ENCODE data around the gene MUCL3. TPM values are rescaled to one million over a fixed set of nuclear protein-coding genes. Genes with fewer than 3 reads are reported as not detected.

MUCL3 gene
- total and polyA plus RNA-seq, 10 of the 15 experiments (the other 5 are each of a cell fraction or from before 2014, with no cell fraction given) = 0.03 to 1.4 (median 0.61) TPM

DNA sequence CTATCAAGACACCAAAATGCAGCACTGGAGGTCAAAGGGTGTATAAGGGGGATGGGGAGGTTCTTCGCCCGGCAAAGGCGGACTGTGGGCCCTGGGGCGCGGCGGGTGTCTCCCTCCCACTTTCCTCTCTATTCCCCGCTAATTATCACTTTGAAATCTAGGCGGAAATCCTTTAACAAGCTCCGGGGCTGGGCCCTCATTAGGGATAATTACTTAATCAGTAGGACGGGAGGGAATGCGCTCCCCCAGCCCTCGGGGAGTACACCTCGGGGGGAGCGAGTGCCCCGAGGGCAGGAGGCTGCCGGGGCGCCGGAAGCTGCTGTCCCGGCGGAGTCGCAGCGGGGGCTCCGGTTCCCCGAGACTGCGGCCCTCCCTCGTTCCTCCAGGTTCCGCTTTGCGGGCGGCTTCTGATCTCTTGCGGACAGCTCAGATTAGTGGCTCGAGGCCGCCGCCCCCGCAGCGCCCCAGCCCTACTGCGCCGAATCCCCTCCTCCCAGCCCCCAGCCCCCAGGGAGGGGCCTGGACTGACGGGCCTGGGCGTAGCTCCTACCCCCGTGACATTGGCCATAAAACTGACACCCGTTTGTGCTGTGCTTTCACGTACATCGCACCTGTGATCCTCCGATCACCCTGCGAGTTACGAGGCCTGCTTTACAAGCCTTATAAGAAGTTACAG is 14.7 kb downstream of the MUCL3 start:
- H3K4me3 ChIP-seq = peak overlapping the region; percentile 54; the same call in 1 of the 2 replicates
- SMC1A ChIA-PET (ENCODE audit: uncharacterized antibody, unreplicated experiment) = interaction anchor here (1.1 to 1.4 kb wide), 2 partner anchors 40 to 106 kb away, joined by 3 to 6 read pairs; no protein-coding TSS in a partner anchor
- RAD21 ChIA-PET (ENCODE audit: unreplicated experiment) = interaction anchor here (0.6 to 1.4 kb wide), 8 partner anchors 27 to 844 kb away, joined by 3 to 4 read pairs (median 3); no protein-coding TSS in a partner anchor
- POLR2A ChIA-PET = interaction anchor here (0.6 to 1.0 kb wide), 7 partner anchors 9 to 1301 kb away, joined by 3 to 6 read pairs (median 3); partner anchors contain the start of gene VARS2
- intact Hi-C loops (cut with micrococcal nuclease; ENCODE audit: unreplicated experiment) (no loop called here), in situ Hi-C loops (cut with MboI) (no loop called here)
- WGBS (ENCODE audit: insufficient coverage, insufficient replicate concordance, low lambda C conversion rate, missing lambda C conversion rate) = under 1% methylated on average over 46 of the region's 46 CpGs
- no peaks in the 10 kb centered on the region for H4K20me1 ChIP-seq (ENCODE audit: control insufficient read depth, insufficient read depth)
- H3K27me3 ChIP-seq (replicated peaks in 1 of 2; ENCODE audit: control insufficient read depth in 2 of 2, insufficient read depth in 2 of 2, low read length in 1 of 2) = no peaks in the 10 kb centered on the region; a peak in 1 of 4 replicates
- no TSS peak for BruUV-seq (replicated peaks)
- no peaks in the 10 kb centered on the region for H3K36me3 ChIP-seq (ENCODE audit: control insufficient read depth in 2 of 2, insufficient read depth in 2 of 2, low read length in 1 of 2)
- peak; percentile 15 for DNase-seq (ENCODE audit: low read depth, low spot score)
- peak overlapping the region; percentile 91 for H3K4me2 ChIP-seq (ENCODE audit: control insufficient read depth, insufficient read depth)
- no peak for FAIRE-seq
- H3K9ac ChIP-seq (ENCODE audit: control insufficient read depth, insufficient read depth, low read length) = peak overlapping the region; percentile 68
- peaks cover 21% of the 10 kb centered on the region for H3K4me1 ChIP-seq (ENCODE audit: control insufficient read depth, insufficient read depth, low read length)
- CTCF ChIA-PET = interaction anchor here (0.7 to 2.8 kb wide), 8 partner anchors 37 to 866 kb away, joined by 3 to 9 read pairs (median 3); partner anchors contain the start of gene VARS2
- peak; percentile 94 for ATAC-seq
- H2AFZ ChIP-seq (ENCODE audit: control insufficient read depth, low read depth, low read length) = peak overlapping the region; percentile 90
- no peak overlapping the region for H3K27ac ChIP-seq (ENCODE audit: control insufficient read depth, insufficient read depth)
- H3K79me2 ChIP-seq (ENCODE audit: control insufficient read depth, insufficient read depth, low read length) = no peaks in the 10 kb centered on the region
- H3K9me3 ChIP-seq (replicated peaks; ENCODE audit: control insufficient read depth, insufficient read depth, low read length) = peaks cover 2% of the 10 kb centered on the region; the same call in 2 of the 3 replicates
- TF ChIP-seq LARP7 (IDR thresholded peaks at IDR 0.05) = no peak; the same call in 1 of the 2 replicates
- no peak for TF ChIP-seq KAT2A (conservative IDR thresholded peaks at IDR 0.05; ENCODE audit: control insufficient read depth, low read depth, low read length)
- TF ChIP-seq TARDBP (IDR thresholded peaks at IDR 0.05; ENCODE audit: borderline replicate concordance) = no peak
- TF ChIP-seq SPI1 (IDR thresholded peaks at IDR 0.05; ENCODE audit: borderline replicate concordance, insufficient read depth, low read depth, low read length) = peak; percentile 30; the same call in 1 of the 2 replicates
- no peak; the same call in 1 of the 2 replicates for TF ChIP-seq BACH1 (IDR thresholded peaks at IDR 0.05; ENCODE audit: borderline replicate concordance)
- TF ChIP-seq SRF (IDR thresholded peaks at IDR 0.05; ENCODE audit: low read depth in 2 of 2, low read length in 2 of 2) = peak in 1 of 2 experiments; percentile 80; a peak in 2 of 4 replicates
- TF ChIP-seq, protein P1, sequence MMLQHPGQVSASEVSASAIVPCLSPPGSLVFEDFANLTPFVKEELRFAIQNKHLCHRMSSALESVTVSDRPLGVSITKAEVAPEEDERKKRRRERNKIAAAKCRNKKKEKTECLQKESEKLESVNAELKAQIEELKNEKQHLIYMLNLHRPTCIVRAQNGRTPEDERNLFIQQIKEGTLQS (IDR thresholded peaks at IDR 0.05; ENCODE audit: borderline replicate concordance, extremely low read depth, low read depth, low read length) = no peak
- peak; percentile 58; the same call in 1 of the 2 replicates for TF ChIP-seq CREB1 (IDR thresholded peaks at IDR 0.05; ENCODE audit: low read depth)
- no peak for TF ChIP-seq NFYA (IDR thresholded peaks at IDR 0.05; ENCODE audit: borderline replicate concordance, low read depth, low read length)
- TF ChIP-seq RCOR1 (conservative IDR thresholded peaks at IDR 0.05; ENCODE audit: low read depth, low read length) = no peak
- TF ChIP-seq SP1 (IDR thresholded peaks at IDR 0.05; ENCODE audit: low read depth, low read length) = peak; percentile 39
- TF ChIP-seq NR2F1 (conservative IDR thresholded peaks at IDR 0.05) = peak; percentile 59
- peak; percentile 37 for TF ChIP-seq SIX5 (IDR thresholded peaks at IDR 0.05; ENCODE audit: low read depth, low read length, severe bottlenecking)
- no peak for TF ChIP-seq SMC3 (IDR thresholded peaks at IDR 0.05; ENCODE audit: borderline replicate concordance, low read length)
- TF ChIP-seq BRCA1 (IDR thresholded peaks at IDR 0.05; ENCODE audit: low read depth, low read length) = no peak
- peak; percentile 57; the same call in 1 of the 2 replicates for TF ChIP-seq HCFC1 (IDR thresholded peaks at IDR 0.05; ENCODE audit: low read length)
- no peak for TF ChIP-seq HDGF (IDR thresholded peaks at IDR 0.05)
- TF ChIP-seq, protein P2, sequence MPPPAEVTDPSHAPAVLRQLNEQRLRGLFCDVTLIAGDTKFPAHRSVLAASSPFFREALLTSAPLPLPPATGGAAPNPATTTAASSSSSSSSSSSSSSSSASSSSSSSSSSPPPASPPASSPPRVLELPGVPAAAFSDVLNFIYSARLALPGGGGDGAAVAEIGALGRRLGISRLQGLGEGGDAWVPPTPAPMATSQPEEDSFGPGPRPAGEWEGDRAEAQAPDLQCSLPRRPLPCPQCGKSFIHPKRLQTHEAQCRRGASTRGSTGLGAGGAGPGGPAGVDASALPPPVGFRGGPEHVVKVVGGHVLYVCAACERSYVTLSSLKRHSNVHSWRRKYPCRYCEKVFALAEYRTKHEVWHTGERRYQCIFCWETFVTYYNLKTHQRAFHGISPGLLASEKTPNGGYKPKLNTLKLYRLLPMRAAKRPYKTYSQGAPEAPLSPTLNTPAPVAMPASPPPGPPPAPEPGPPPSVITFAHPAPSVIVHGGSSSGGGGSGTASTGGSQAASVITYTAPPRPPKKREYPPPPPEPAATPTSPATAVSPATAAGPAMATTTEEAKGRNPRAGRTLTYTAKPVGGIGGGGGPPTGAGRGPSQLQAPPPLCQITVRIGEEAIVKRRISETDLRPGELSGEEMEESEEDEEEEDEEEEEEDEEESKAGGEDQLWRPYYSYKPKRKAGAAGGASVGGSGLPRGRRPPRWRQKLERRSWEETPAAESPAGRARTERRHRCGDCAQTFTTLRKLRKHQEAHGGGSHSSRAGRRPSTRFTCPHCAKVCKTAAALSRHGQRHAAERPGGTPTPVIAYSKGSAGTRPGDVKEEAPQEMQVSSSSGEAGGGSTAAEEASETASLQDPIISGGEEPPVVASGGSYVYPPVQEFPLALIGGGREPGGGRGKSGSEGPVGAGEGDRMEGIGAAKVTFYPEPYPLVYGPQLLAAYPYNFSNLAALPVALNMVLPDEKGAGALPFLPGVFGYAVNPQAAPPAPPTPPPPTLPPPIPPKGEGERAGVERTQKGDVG (CRISPR knock-in tag; IDR thresholded peaks at IDR 0.05) = no peak
- TF ChIP-seq GATAD2B (conservative IDR thresholded peaks at IDR 0.05; ENCODE audit: low read depth) = peak; percentile 65
- no peak for TF ChIP-seq BCL11A (IDR thresholded peaks at IDR 0.05; ENCODE audit: low read depth, low read length)
